CD4-positive, alpha-beta T cell (primary cell): Measurements from ENCODE around the gene SDHA. TPM values are rescaled to one million over a fixed set of nuclear protein-coding genes. Genes with fewer than 3 reads are reported as not detected.
"Not testable (repeated sequence)": the region's sequence is repeated elsewhere in the genome, so short reads cannot be mapped to it uniquely, and the experiment has no call there.

Experiments
- ATAC-seq: fragments of 200-7000 bp; cut with Tn5 transposase; one replicate; pipeline ENCODE4 v1.10.0; 2022; ENCODE audit warnings: mild to moderate bottlenecking; ENCODE audit not compliant: poor library complexity
- CTCF ChIA-PET: fragments of 350-600 bp; sonication (Branson Sonifier 250); formaldehyde crosslinking; loops from one replicate; lab custom pipeline; 2021; ENCODE audit warnings: antibody characterized with exemption, inconsistent platforms; lab: Charles Lee
- POLR2A ChIA-PET: fragments of 350-600 bp; sonication (Branson Sonifier 250); formaldehyde crosslinking; loops from one replicate; lab custom pipeline; 2021; ENCODE audit warnings: antibody characterized with exemption, inconsistent platforms; lab: Charles Lee
- DNase-seq, 14 experiments: peaks; one replicate each; pipeline ENCODE4 v3.0.0-alpha.2; 2013 to 2020; ENCODE audit warnings: mixed read lengths in 2 of 14
- H3K27ac ChIP-seq, 2 donors: one replicate each; pipeline versions ENCODE4 v1.5.1 to v1.7.0; 2013; ENCODE audit warnings: low read length in 2 of 2, low read depth in 1 of 2, mild to moderate bottlenecking in 1 of 2
- H3K27me3 ChIP-seq, 2 experiments: 1 replicate in 1 of 2; 2 replicates in 1 of 2; pipeline versions ENCODE4 v1.6.1 to v1.7.0; 2013; ENCODE audit warnings: low read length in 2 of 2, control low read depth in 1 of 2, mild to moderate bottlenecking in 1 of 2, moderate library complexity in 1 of 2; ENCODE audit not compliant: insufficient read depth in 2 of 2, control insufficient read depth in 1 of 2
- H3K36me3 ChIP-seq: one replicate; pipeline ENCODE4 v1.6.1; 2013; ENCODE audit warnings: low read length, control low read depth; ENCODE audit not compliant: insufficient read depth
- H3K4me1 ChIP-seq: one replicate; pipeline ENCODE4 v1.6.1; 2013; ENCODE audit warnings: low read length, control low read depth; ENCODE audit not compliant: insufficient read depth
- H3K4me3 ChIP-seq: one replicate; pipeline ENCODE4 v1.5.1; 2013; ENCODE audit warnings: mild to moderate bottlenecking, low read length, moderate library complexity
- H3K9me3 ChIP-seq, 2 experiments: 1 replicate in 1 of 2; 2 replicates in 1 of 2; pipeline versions ENCODE4 v1.6.1 to v1.7.0; 2013; ENCODE audit warnings: low read length in 2 of 2, mild to moderate bottlenecking in 2 of 2, control low read depth in 1 of 2, moderate library complexity in 1 of 2; ENCODE audit not compliant: control insufficient read depth in 1 of 2, insufficient read depth in 1 of 2
- H3K27ac Mint-ChIP-seq: one replicate; pipeline ENCODE4 v1.8.0; 2020; ENCODE audit warnings: mixed read lengths
- H3K27me3 Mint-ChIP-seq: one replicate; pipeline ENCODE4 v1.8.0; 2021; ENCODE audit warnings: mixed read lengths
- H3K36me3 Mint-ChIP-seq: one replicate; pipeline ENCODE4 v1.8.0; 2021; ENCODE audit warnings: low read depth, mixed read lengths
- H3K4me1 Mint-ChIP-seq: one replicate; pipeline ENCODE4 v1.8.0; 2021; ENCODE audit warnings: low read depth, mixed read lengths
- H3K4me3 Mint-ChIP-seq: one replicate; pipeline ENCODE4 v1.8.0; 2020; ENCODE audit warnings: mild to moderate bottlenecking, mixed read lengths
- H3K9me3 Mint-ChIP-seq: one replicate; pipeline ENCODE4 v1.8.0; 2020; ENCODE audit warnings: mixed read lengths
- intact Hi-C, 2 experiments: fragments of 100-400 bp; cut with DNase I in 1 of 2; cut with micrococcal nuclease in 1 of 2; formaldehyde crosslinking; loops; one replicate each; pipeline versions ENCODE4 v1.15.1 to v1.9.0; 2023 to 2025; cut with DNase I, micrococcal nuclease
- polyA plus RNA-seq, 2 donors: library from polyadenylated mRNA; unstranded; fragments of 120-200 nt; gene quantifications; one replicate each; pipeline ENCODE4 v1.2.1, GENCODE V29; 2013
- total RNA-seq, 174 experiments: library from RNA in 2 of 174; stranded (reverse) in 2 of 174; gene quantifications; one replicate each; pipeline ENCODE4 v1.2.3 and lab custom pipeline; 2021 to 2026
- TF ChIP-seq, protein P1 (sequence below): fragments of 200-600 bp; IDR thresholded peaks from one replicate; pipeline ENCODE4 v1.8.0; 2022; ENCODE audit warnings: antibody characterized with exemption, mild to moderate bottlenecking

SDHA gene
- total RNA-seq (100 to 1,000 TPM; 244 to 245 TPM), total RNA-seq (lab: John Stamatoyannopoulos, UW) (10.0 to 54.5 (median 29.6) reads per million in 172 experiments)
- 91.3 TPM for polyA plus RNA-seq (2013, experiment 1 of 2)
- polyA plus RNA-seq (2013, experiment 2 of 2) = 95.7 TPM

DNA sequence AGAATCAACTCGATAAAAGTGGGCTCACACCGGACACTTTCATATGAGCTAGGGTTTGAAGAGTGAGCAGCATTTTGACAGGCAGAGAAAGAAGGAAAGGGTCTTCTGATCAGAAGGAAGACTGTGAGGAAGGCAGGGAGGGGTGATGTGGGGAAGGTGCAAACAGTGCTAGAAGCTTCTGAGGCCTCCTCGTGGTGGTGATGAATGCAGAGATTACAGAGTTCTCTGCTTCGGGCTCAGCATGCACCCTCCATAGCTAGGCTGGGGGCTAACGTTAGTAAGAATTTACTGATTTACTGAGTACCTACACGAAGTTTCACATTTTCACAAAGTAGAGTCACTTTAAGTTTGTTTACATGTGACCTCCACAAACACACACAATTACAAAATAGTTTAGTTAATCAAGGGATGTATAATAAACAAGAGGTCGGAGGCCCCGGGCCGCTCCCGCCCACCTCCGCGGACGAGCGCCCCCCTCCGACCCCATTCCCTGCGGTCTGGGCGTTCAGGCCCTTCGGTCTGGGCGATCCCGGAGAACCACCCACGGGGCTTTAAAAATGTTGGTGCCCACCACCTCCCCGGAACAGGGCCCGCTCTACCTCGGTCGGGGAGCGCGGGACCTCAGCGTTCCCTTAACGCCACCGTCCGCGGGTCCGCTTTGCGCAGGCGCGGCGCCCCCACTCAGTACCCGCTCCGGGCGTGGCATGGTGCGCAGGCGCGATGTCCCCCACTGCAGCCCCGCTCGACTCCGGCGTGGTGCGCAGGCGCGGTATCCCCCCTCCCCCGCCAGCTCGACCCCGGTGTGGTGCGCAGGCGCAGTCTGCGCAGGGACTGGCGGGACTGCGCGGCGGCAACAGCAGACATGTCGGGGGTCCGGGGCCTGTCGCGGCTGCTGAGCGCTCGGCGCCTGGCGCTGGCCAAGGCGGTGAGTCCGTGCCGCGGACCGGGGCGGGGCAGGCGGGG lies at the start of gene SDHA, which contains the start of gene CCDC127:
Gene SDHA (plus strand): TSS at position 827 of the 963 bp plus-strand sequence. CDS start 36 bp downstream, at position 863.
Gene CCDC127 (minus strand): TSS at position 660 of the 963 bp plus-strand sequence. CDS start 1,304 bp downstream, outside the sequence.
- not testable (repeated sequence) for H3K27me3 Mint-ChIP-seq, H3K9me3 Mint-ChIP-seq, H3K9me3 ChIP-seq, H3K27me3 ChIP-seq
- peak within 1 kb of the TSS; percentile 99 for H3K4me3 Mint-ChIP-seq
- Histone ChIP-seq H3K27ac (peak within 1 kb of the TSS; percentile 57 to 80), H3K4me1 (peaks cover 44% of the 10 kb centered on the region), H3K4me3 (peak within 1 kb of the TSS; percentile 93), H3K36me3 (peaks cover 15% of the 10 kb centered on the region)
- TF ChIP-seq, protein P1, sequence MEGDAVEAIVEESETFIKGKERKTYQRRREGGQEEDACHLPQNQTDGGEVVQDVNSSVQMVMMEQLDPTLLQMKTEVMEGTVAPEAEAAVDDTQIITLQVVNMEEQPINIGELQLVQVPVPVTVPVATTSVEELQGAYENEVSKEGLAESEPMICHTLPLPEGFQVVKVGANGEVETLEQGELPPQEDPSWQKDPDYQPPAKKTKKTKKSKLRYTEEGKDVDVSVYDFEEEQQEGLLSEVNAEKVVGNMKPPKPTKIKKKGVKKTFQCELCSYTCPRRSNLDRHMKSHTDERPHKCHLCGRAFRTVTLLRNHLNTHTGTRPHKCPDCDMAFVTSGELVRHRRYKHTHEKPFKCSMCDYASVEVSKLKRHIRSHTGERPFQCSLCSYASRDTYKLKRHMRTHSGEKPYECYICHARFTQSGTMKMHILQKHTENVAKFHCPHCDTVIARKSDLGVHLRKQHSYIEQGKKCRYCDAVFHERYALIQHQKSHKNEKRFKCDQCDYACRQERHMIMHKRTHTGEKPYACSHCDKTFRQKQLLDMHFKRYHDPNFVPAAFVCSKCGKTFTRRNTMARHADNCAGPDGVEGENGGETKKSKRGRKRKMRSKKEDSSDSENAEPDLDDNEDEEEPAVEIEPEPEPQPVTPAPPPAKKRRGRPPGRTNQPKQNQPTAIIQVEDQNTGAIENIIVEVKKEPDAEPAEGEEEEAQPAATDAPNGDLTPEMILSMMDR = peak; percentile 30
- H3K36me3 Mint-ChIP-seq = peaks cover 59% of the 10 kb centered on the region
- peak within 1 kb of the TSS; percentile 96 for H3K27ac Mint-ChIP-seq
- intact Hi-C loops = loop anchor here in 1 of 2 experiments (1.0 to 10.0 kb wide), 3 partner anchors 29 to 227 kb away; partner anchors contain the start of genes EXOC3 and PDCD6
- POLR2A ChIA-PET = interaction anchor here (0.6 to 3.7 kb wide), 8 partner anchors 9 to 246 kb away, joined by 3 to 49 read pairs (median 4); partner anchors contain the start of genes LRRC14B and PDCD6
- ATAC-seq = peak; percentile 81
- H3K4me1 Mint-ChIP-seq = peaks cover 66% of the 10 kb centered on the region
- DNase-seq = peak; percentile 95 to 100 (median 98)
- CTCF ChIA-PET = interaction anchor here (0.8 to 3.1 kb wide), 3 partner anchors 14 to 53 kb away, joined by 3 to 19 read pairs (median 6); partner anchors contain the start of gene PDCD6

DNA sequence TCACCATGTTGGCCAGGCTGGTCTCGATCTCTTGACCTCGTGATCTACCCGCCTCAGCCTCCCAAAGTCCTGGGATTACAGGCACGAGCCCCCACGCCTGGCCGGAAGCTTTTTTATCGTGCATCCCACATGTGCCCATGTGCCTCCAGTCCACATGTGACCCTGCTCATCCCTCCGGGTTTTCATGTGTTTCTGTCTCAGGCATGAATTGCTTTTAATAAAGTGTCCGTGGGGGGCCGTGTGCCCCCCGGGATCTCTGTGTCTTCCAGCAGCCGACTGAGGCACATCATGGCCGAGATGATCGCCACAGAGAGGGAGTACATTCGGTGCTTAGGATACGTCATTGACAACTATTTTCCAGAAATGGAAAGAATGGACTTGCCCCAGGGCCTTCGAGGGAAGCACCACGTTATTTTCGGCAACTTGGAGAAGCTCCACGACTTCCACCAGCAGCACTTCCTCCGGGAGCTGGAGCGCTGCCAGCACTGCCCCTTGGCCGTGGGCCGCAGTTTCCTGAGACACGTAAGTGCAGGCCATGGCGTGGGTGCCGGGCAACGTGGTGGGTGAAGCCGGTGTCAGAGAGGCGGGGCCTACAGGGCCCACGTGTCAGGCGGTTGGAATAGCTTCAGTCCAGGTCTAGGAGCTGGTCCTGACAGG lies 48.9 kb upstream of the SDHA start:
- H3K27ac ChIP-seq = no peak overlapping the region
- Mint-ChIP-seq H3K27me3 (no peaks in the 10 kb centered on the region), H3K4me1 (no peaks in the 10 kb centered on the region), H3K9me3 (no peaks in the 10 kb centered on the region), H3K36me3 (no peaks in the 10 kb centered on the region), H3K27ac (no peak overlapping the region), H3K4me3 (no peak overlapping the region)
- ChIA-PET POLR2A (no interaction called here), CTCF (no interaction called here)
- H3K36me3 ChIP-seq = no peaks in the 10 kb centered on the region
- DNase-seq (peak in 1 of 14 experiments; percentile 32), ATAC-seq (no peak)
- TF ChIP-seq, protein P1 = no peak
- no peak overlapping the region for H3K4me3 ChIP-seq
- intact Hi-C loops = no loop called here
- peaks cover 0 to 9% of the 10 kb centered on the region in 2 experiments for H3K9me3 ChIP-seq
- no peaks in the 10 kb centered on the region for H3K4me1 ChIP-seq
- no peaks in the 10 kb centered on the region for H3K27me3 ChIP-seq

DNA sequence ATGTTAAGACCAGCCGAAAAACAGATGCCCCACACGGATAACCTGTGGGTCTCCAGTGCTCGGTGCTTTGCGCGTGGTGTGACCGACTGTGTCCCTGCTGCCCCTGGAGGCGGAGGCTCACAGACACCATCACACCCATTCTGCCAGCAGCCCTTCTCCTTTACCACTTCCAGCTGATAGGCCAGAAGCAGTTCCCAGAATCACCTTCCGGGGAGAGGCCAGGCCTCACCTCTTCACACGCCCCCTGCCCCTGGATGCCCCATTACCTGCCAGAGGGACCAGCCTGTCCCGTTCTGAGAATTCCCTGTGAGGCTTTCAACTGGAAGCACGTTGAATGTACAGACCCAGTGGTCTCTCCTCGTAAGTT lies 48.4 kb upstream of the SDHA start:
- H3K4me1 ChIP-seq = no peaks in the 10 kb centered on the region
- DNase-seq = no peak
- peaks cover 0 to 6% of the 10 kb centered on the region in 2 experiments for H3K9me3 ChIP-seq
- Mint-ChIP-seq H3K36me3 (no peaks in the 10 kb centered on the region), H3K27me3 (no peaks in the 10 kb centered on the region), H3K4me1 (no peaks in the 10 kb centered on the region), H3K4me3 (no peak overlapping the region), H3K9me3 (no peaks in the 10 kb centered on the region), H3K27ac (no peak overlapping the region)
- ChIA-PET CTCF (no interaction called here), POLR2A (no interaction called here)
- H3K4me3 ChIP-seq = no peak overlapping the region
- no peaks in the 10 kb centered on the region for H3K36me3 ChIP-seq
- TF ChIP-seq, protein P1 = no peak
- no peak for ATAC-seq
- intact Hi-C loops = no loop called here
- no peak overlapping the region for H3K27ac ChIP-seq
- no peaks in the 10 kb centered on the region for H3K27me3 ChIP-seq
